GM18858 (cell line): ENCODE results near the gene HSDL1.

Experiments
- ATAC-seq: cut with Tn5 transposase; IDR thresholded peaks from one replicate; pipeline ENCODE4 v1.9.1; 2021; ENCODE audit not compliant: unreplicated experiment

HSDL1 gene

GRCh38 chr16:84144859-84145639 lies at the start of gene HSDL1, which contains the start of gene DNAAF1:
HSDL1 (minus strand) TSS chr16:84145177; CDS start chr16:84131321, 13,856 bp downstream.
DNAAF1 (plus strand) TSS chr16:84145308; CDS start chr16:84145441, 133 bp downstream.
- ATAC-seq = peak; percentile 64

GRCh38 chr16:84194018-84194417 lies 49.0 kb upstream of the HSDL1 start:
- ATAC-seq = no peak

- no peak for ATAC-seq
Measured at GRCh38 chr16:84193480-84193879, 48.5 kb upstream of the HSDL1 start.

GRCh38 chr16:84191466-84191865 lies 46.5 kb upstream of the HSDL1 start:
- ATAC-seq = no peak

GRCh38 chr16:84190731-84191388 lies 45.9 kb upstream of the HSDL1 start, which contains the start of gene ADAD2:
ADAD2 (plus strand) TSS chr16:84191157; CDS start chr16:84191231, 74 bp downstream.
- ATAC-seq = no peak

- peak; percentile 90 for ATAC-seq
Measured at GRCh38 chr16:84186685-84187437, 41.9 kb upstream of the HSDL1 start, which contains the start of gene TAF1C. TAF1C (minus strand) TSS chr16:84187057; CDS start chr16:84184988, 2,069 bp downstream.

GRCh38 chr16:84184775-84185174 lies 39.8 kb upstream of the HSDL1 start:
- ATAC-seq = no peak

- no peak for ATAC-seq
Measured at GRCh38 chr16:84183911-84184591, 39.1 kb upstream of the HSDL1 start.

- no peak for ATAC-seq
Measured at GRCh38 chr16:84183572-84183875, 38.5 kb upstream of the HSDL1 start.

GRCh38 chr16:84182680-84183571 lies 37.9 kb upstream of the HSDL1 start:
- no peak for ATAC-seq

- ATAC-seq = no peak
Measured at GRCh38 chr16:84182104-84182503, 37.1 kb upstream of the HSDL1 start.

- no peak for ATAC-seq
Measured at GRCh38 chr16:84181144-84181915, 36.4 kb upstream of the HSDL1 start.

GRCh38 chr16:84180519-84181140 lies 35.7 kb upstream of the HSDL1 start:
- ATAC-seq = no peak

- ATAC-seq = no peak
Measured at GRCh38 chr16:84179612-84180320, 34.8 kb upstream of the HSDL1 start.

- ATAC-seq = no peak
Measured at GRCh38 chr16:84178892-84179611, 34.1 kb upstream of the HSDL1 start.

GRCh38 chr16:84178146-84178765 lies 33.3 kb upstream of the HSDL1 start:
- ATAC-seq = no peak

- no peak for ATAC-seq
Measured at GRCh38 chr16:84177741-84178073, 32.7 kb upstream of the HSDL1 start.
